Nephron (organoid): ENCODE measurements around the gene DPF3.

ENCODE experiments used
- H3K27ac Mint-ChIP-seq, 3 experiments: 2 replicates each; pipeline ENCODE4 v1.8.0; 2020; ENCODE audit warnings: mixed read lengths in 3 of 3, mild to moderate bottlenecking in 2 of 3, moderate library complexity in 1 of 3
- H3K27me3 Mint-ChIP-seq: 2 replicates; pipeline ENCODE4 v1.8.0; 2021; ENCODE audit warnings: low read depth, mild to moderate bottlenecking, moderate library complexity, mixed read lengths
- H3K36me3 Mint-ChIP-seq: 2 replicates; pipeline ENCODE4 v1.8.0; 2020; ENCODE audit warnings: low read depth, mixed read lengths
- H3K4me1 Mint-ChIP-seq: 2 replicates; pipeline ENCODE4 v1.8.0; 2020; ENCODE audit warnings: mixed read lengths
- H3K4me3 Mint-ChIP-seq, 3 experiments: 2 replicates each; pipeline ENCODE4 v1.8.0; 2020; ENCODE audit warnings: mild to moderate bottlenecking in 3 of 3, mixed read lengths in 3 of 3, moderate library complexity in 2 of 3
- H3K9me3 Mint-ChIP-seq: 2 replicates; pipeline ENCODE4 v1.8.0; 2020; ENCODE audit warnings: mixed read lengths
- TF ChIP-seq, protein P1 (sequence below), 3 experiments: fragments of 200-600 bp; sonication (generic); IDR thresholded peaks; one replicate each; pipeline ENCODE4 v1.5.0; 2021; ENCODE audit warnings: antibody characterized with exemption in 3 of 3; ENCODE audit not compliant: unreplicated experiment in 3 of 3

DPF3 gene

GRCh38 chr14:72700338-72701236 is 193.3 kb downstream of the DPF3 start:
- H3K4me3 Mint-ChIP-seq, result no peak overlapping the region

GRCh38 chr14:72699852-72700257 is 194.0 kb downstream of the DPF3 start:
- Mint-ChIP-seq H3K4me3 (no peak overlapping the region), H3K36me3 (peaks cover 9% of the 10 kb centered on the region), H3K9me3 (no peaks in the 10 kb centered on the region), H3K27me3 (peaks cover 11% of the 10 kb centered on the region), H3K4me1 (peaks cover 15% of the 10 kb centered on the region), H3K27ac (peak overlapping the region in 2 of 3 experiments; percentile 2 to 6)
- TF ChIP-seq, protein P1, sequence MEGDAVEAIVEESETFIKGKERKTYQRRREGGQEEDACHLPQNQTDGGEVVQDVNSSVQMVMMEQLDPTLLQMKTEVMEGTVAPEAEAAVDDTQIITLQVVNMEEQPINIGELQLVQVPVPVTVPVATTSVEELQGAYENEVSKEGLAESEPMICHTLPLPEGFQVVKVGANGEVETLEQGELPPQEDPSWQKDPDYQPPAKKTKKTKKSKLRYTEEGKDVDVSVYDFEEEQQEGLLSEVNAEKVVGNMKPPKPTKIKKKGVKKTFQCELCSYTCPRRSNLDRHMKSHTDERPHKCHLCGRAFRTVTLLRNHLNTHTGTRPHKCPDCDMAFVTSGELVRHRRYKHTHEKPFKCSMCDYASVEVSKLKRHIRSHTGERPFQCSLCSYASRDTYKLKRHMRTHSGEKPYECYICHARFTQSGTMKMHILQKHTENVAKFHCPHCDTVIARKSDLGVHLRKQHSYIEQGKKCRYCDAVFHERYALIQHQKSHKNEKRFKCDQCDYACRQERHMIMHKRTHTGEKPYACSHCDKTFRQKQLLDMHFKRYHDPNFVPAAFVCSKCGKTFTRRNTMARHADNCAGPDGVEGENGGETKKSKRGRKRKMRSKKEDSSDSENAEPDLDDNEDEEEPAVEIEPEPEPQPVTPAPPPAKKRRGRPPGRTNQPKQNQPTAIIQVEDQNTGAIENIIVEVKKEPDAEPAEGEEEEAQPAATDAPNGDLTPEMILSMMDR (IDR thresholded peaks at IDR 0.05; ENCODE audit: unreplicated experiment in 3 of 3), result no peak

More at GRCh38 chr14:72700338-72701236, 193.3 kb downstream of the DPF3 start:
- Mint-ChIP-seq H3K27me3 (peaks cover 11% of the 10 kb centered on the region), H3K27ac (peak overlapping the region in 2 of 3 experiments; percentile 2 to 69), H3K9me3 (no peaks in the 10 kb centered on the region), H3K36me3 (peaks cover 12% of the 10 kb centered on the region), H3K4me1 (peaks cover 15% of the 10 kb centered on the region)
- TF ChIP-seq, protein P1 (IDR thresholded peaks at IDR 0.05; ENCODE audit: unreplicated experiment in 3 of 3), result no peak

DNA sequence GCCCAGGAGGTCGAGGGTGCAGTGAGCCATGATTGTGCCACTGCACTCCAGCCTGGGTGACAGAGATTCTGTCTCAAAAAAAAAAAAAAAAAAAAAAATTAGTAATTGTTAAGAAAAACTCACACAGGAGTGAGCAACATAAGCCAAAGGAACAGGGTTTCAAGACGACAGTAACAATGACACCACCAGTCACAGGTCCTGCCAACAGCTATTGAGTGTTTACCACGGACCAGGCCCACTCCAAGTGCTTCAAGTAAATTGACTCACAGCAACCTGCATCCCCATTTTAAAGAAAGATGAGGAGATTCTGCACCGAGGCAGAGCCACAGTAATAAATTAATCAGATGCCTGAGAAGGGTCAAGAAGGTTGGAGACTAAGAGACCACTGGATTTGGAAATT is 194.5 kb downstream of the DPF3 start:
- Mint-ChIP-seq H3K36me3 (peaks cover 5% of the 10 kb centered on the region), H3K4me1 (peaks cover 15% of the 10 kb centered on the region), H3K27ac (peak overlapping the region in 1 of 3 experiments; percentile 6), H3K4me3 (no peak overlapping the region), H3K27me3 (peaks cover 11% of the 10 kb centered on the region), H3K9me3 (no peaks in the 10 kb centered on the region)
- TF ChIP-seq, protein P1 (IDR thresholded peaks at IDR 0.05; ENCODE audit: unreplicated experiment in 3 of 3), result no peak

DNA sequence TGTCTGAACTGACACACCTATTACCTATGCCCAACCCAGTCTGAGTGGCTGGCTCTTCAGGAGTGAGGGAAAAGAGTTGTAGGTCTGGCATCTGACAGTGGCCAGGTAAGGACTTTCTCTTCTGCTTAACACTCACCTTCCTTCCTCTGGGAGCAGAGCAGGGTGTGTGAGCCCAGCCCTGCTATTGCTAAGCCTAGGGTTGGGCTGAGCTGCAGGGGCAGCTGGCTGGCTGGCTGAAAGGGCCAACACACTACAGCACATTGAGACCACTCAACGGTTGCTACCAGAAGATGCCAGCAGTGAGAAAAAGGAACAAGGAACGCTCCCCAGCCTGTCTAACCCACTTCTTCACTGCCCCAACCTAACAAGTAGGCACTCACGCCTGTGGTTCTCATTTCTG is 201.2 kb downstream of the DPF3 start:
- Mint-ChIP-seq H3K27me3 (peaks cover 3% of the 10 kb centered on the region), H3K4me1 (peaks cover 5% of the 10 kb centered on the region)

GRCh38 chr14:72690324-72690723 is 203.6 kb downstream of the DPF3 start:
- peaks cover 5% of the 10 kb centered on the region for H3K4me1 Mint-ChIP-seq

More for the DNA sequence above, 201.2 kb downstream of the DPF3 start:
- Mint-ChIP-seq H3K9me3 (no peaks in the 10 kb centered on the region), H3K4me3 (no peak overlapping the region), H3K27ac (peak overlapping the region in 1 of 3 experiments; percentile 38), H3K36me3 (peaks cover 28% of the 10 kb centered on the region)
- TF ChIP-seq, protein P1 (IDR thresholded peaks at IDR 0.05; ENCODE audit: unreplicated experiment in 3 of 3), result no peak

More at GRCh38 chr14:72690324-72690723, 203.6 kb downstream of the DPF3 start:
- Mint-ChIP-seq H3K9me3 (no peaks in the 10 kb centered on the region), H3K27me3 (peaks cover 3% of the 10 kb centered on the region), H3K27ac (no peak overlapping the region), H3K4me3 (no peak overlapping the region), H3K36me3 (peaks cover 31% of the 10 kb centered on the region)
- TF ChIP-seq, protein P1 (IDR thresholded peaks at IDR 0.05; ENCODE audit: unreplicated experiment in 3 of 3), result no peak
